Measurements from ENCODE around the gene LYVE1. TPM values are rescaled to one million over a fixed set of nuclear protein-coding genes. Genes with fewer than 3 reads are reported as not detected.

The LYVE1 gene
- not detected in 2 replicates for total RNA-seq

GRCh38 chr11:10568486-10568941 is at the start of gene LYVE1:
Gene LYVE1 (minus strand): TSS chr11:10568665. CDS start chr11:10568532, 133 bp downstream.
- Mint-ChIP-seq H3K27ac (no peak within 1 kb of the TSS), H3K9me3 (no peaks in the 10 kb centered on the region), H3K27me3 (ENCODE audit: insufficient read depth) (peaks cover 16% of the 10 kb centered on the region), H3K4me1 (ENCODE audit: low read depth) (no peaks in the 10 kb centered on the region), H3K4me3 (no peak within 1 kb of the TSS), H3K36me3 (ENCODE audit: low read depth) (no peaks in the 10 kb centered on the region)
- DNase-seq (ENCODE audit: low spot score) = no peak
- intact Hi-C loops (cut with micrococcal nuclease) = no loop called here

- intact Hi-C loops (cut with micrococcal nuclease) = no loop called here
- H3K9me3 Mint-ChIP-seq = peaks cover 4% of the 10 kb centered on the region
- no peak overlapping the region for H3K4me3 Mint-ChIP-seq
- no peak overlapping the region for H3K27ac Mint-ChIP-seq
- peaks cover 2% of the 10 kb centered on the region for H3K36me3 Mint-ChIP-seq (ENCODE audit: low read depth)
- DNase-seq (ENCODE audit: low spot score) = no peak
- no peaks in the 10 kb centered on the region for H3K4me1 Mint-ChIP-seq (ENCODE audit: low read depth)
- peaks cover 18% of the 10 kb centered on the region for H3K27me3 Mint-ChIP-seq (ENCODE audit: insufficient read depth)
Observed at GRCh38 chr11:10617551-10617950, 49.1 kb upstream of the LYVE1 start.

- peaks cover 9% of the 10 kb centered on the region for H3K9me3 Mint-ChIP-seq
Observed at GRCh38 chr11:10611979-10612862, 43.8 kb upstream of the LYVE1 start.

GRCh38 chr11:10609636-10610035 is 41.2 kb upstream of the LYVE1 start:
- DNase-seq (ENCODE audit: low spot score) = no peak
- intact Hi-C loops (cut with micrococcal nuclease) = no loop called here
- Mint-ChIP-seq H3K4me1 (ENCODE audit: low read depth) (peaks cover 16% of the 10 kb centered on the region), H3K27ac (no peak overlapping the region), H3K36me3 (ENCODE audit: low read depth) (peaks cover 2% of the 10 kb centered on the region), H3K27me3 (ENCODE audit: insufficient read depth) (peaks cover 30% of the 10 kb centered on the region), H3K4me3 (no peak overlapping the region), H3K9me3 (peaks cover 9% of the 10 kb centered on the region)

More at GRCh38 chr11:10611979-10612862, 43.8 kb upstream of the LYVE1 start:
- intact Hi-C loops (cut with micrococcal nuclease) = no loop called here
- peaks cover 28% of the 10 kb centered on the region for H3K27me3 Mint-ChIP-seq (ENCODE audit: insufficient read depth)
- no peak overlapping the region for H3K27ac Mint-ChIP-seq
- DNase-seq (ENCODE audit: low spot score) = no peak
- H3K36me3 Mint-ChIP-seq (ENCODE audit: low read depth) = peaks cover 2% of the 10 kb centered on the region
- H3K4me3 Mint-ChIP-seq = no peak overlapping the region
- H3K4me1 Mint-ChIP-seq (ENCODE audit: low read depth) = no peaks in the 10 kb centered on the region

- no peak for DNase-seq (ENCODE audit: low spot score)
- H3K27me3 Mint-ChIP-seq (ENCODE audit: insufficient read depth) = peaks cover 30% of the 10 kb centered on the region
- no peak overlapping the region for H3K4me3 Mint-ChIP-seq
- peaks cover 2% of the 10 kb centered on the region for H3K36me3 Mint-ChIP-seq (ENCODE audit: low read depth)
- H3K27ac Mint-ChIP-seq = no peak overlapping the region
- peaks cover 20% of the 10 kb centered on the region for H3K4me1 Mint-ChIP-seq (ENCODE audit: low read depth)
- H3K9me3 Mint-ChIP-seq = peaks cover 9% of the 10 kb centered on the region
- intact Hi-C loops (cut with micrococcal nuclease) = no loop called here
Observed at GRCh38 chr11:10608584-10608983, 40.1 kb upstream of the LYVE1 start.

GRCh38 chr11:10607462-10608132 is 39.1 kb upstream of the LYVE1 start:
- H3K9me3 Mint-ChIP-seq = peaks cover 6% of the 10 kb centered on the region
- intact Hi-C loops (cut with micrococcal nuclease) = no loop called here
- peaks cover 20% of the 10 kb centered on the region for H3K4me1 Mint-ChIP-seq (ENCODE audit: low read depth)
- no peak overlapping the region for H3K27ac Mint-ChIP-seq
- peaks cover 23% of the 10 kb centered on the region for H3K27me3 Mint-ChIP-seq (ENCODE audit: insufficient read depth)
- no peaks in the 10 kb centered on the region for H3K36me3 Mint-ChIP-seq (ENCODE audit: low read depth)
- no peak overlapping the region for H3K4me3 Mint-ChIP-seq
- DNase-seq (ENCODE audit: low spot score) = no peak

- H3K9me3 Mint-ChIP-seq = peaks cover 4% of the 10 kb centered on the region
- H3K27me3 Mint-ChIP-seq (ENCODE audit: insufficient read depth) = peaks cover 17% of the 10 kb centered on the region
- no peak overlapping the region for H3K4me3 Mint-ChIP-seq
- intact Hi-C loops (cut with micrococcal nuclease) = no loop called here
- peaks cover 20% of the 10 kb centered on the region for H3K4me1 Mint-ChIP-seq (ENCODE audit: low read depth)
- no peak for DNase-seq (ENCODE audit: low spot score)
- H3K27ac Mint-ChIP-seq = no peak overlapping the region
- no peaks in the 10 kb centered on the region for H3K36me3 Mint-ChIP-seq (ENCODE audit: low read depth)
Observed at GRCh38 chr11:10606536-10607208, 38.2 kb upstream of the LYVE1 start.

GRCh38 chr11:10605941-10606381 is 37.5 kb upstream of the LYVE1 start:
- Mint-ChIP-seq H3K4me3 (no peak overlapping the region), H3K27me3 (ENCODE audit: insufficient read depth) (peaks cover 12% of the 10 kb centered on the region), H3K36me3 (ENCODE audit: low read depth) (no peaks in the 10 kb centered on the region), H3K27ac (no peak overlapping the region), H3K9me3 (no peaks in the 10 kb centered on the region), H3K4me1 (ENCODE audit: low read depth) (peaks cover 20% of the 10 kb centered on the region)
- intact Hi-C loops (cut with micrococcal nuclease) = no loop called here
- DNase-seq (ENCODE audit: low spot score) = no peak

GRCh38 chr11:10604798-10605197 is 36.3 kb upstream of the LYVE1 start:
- Mint-ChIP-seq H3K27ac (no peak overlapping the region), H3K4me1 (ENCODE audit: low read depth) (peaks cover 20% of the 10 kb centered on the region), H3K27me3 (ENCODE audit: insufficient read depth) (peaks cover 3% of the 10 kb centered on the region), H3K4me3 (no peak overlapping the region), H3K36me3 (ENCODE audit: low read depth) (no peaks in the 10 kb centered on the region), H3K9me3 (no peaks in the 10 kb centered on the region)
- DNase-seq (ENCODE audit: low spot score) = no peak
- intact Hi-C loops (cut with micrococcal nuclease) = no loop called here

- H3K4me3 Mint-ChIP-seq = no peak overlapping the region
- peaks cover 2% of the 10 kb centered on the region for H3K27me3 Mint-ChIP-seq (ENCODE audit: insufficient read depth)
- H3K9me3 Mint-ChIP-seq = no peaks in the 10 kb centered on the region
- H3K4me1 Mint-ChIP-seq (ENCODE audit: low read depth) = peaks cover 20% of the 10 kb centered on the region
- DNase-seq (ENCODE audit: low spot score) = no peak
- intact Hi-C loops (cut with micrococcal nuclease) = no loop called here
- no peak overlapping the region for H3K27ac Mint-ChIP-seq
- no peaks in the 10 kb centered on the region for H3K36me3 Mint-ChIP-seq (ENCODE audit: low read depth)
Observed at GRCh38 chr11:10604340-10604748, 35.9 kb upstream of the LYVE1 start.

- Mint-ChIP-seq H3K27ac (no peak overlapping the region), H3K27me3 (ENCODE audit: insufficient read depth) (peaks cover 2% of the 10 kb centered on the region), H3K9me3 (no peaks in the 10 kb centered on the region), H3K4me3 (no peak overlapping the region), H3K36me3 (ENCODE audit: low read depth) (no peaks in the 10 kb centered on the region), H3K4me1 (ENCODE audit: low read depth) (peaks cover 20% of the 10 kb centered on the region)
- intact Hi-C loops (cut with micrococcal nuclease) = no loop called here
- no peak for DNase-seq (ENCODE audit: low spot score)
Observed at GRCh38 chr11:10603721-10604297, 35.3 kb upstream of the LYVE1 start.

GRCh38 chr11:10602945-10603344 is 34.5 kb upstream of the LYVE1 start:
- H3K36me3 Mint-ChIP-seq (ENCODE audit: low read depth) = no peaks in the 10 kb centered on the region
- H3K4me1 Mint-ChIP-seq (ENCODE audit: low read depth) = peaks cover 20% of the 10 kb centered on the region
- H3K27ac Mint-ChIP-seq = no peak overlapping the region
- no peak for DNase-seq (ENCODE audit: low spot score)
- peaks cover 6% of the 10 kb centered on the region for H3K27me3 Mint-ChIP-seq (ENCODE audit: insufficient read depth)
- no peak overlapping the region for H3K4me3 Mint-ChIP-seq
- H3K9me3 Mint-ChIP-seq = no peaks in the 10 kb centered on the region
- intact Hi-C loops (cut with micrococcal nuclease) = no loop called here
